GM12875 (cell line): ENCODE results near the gene ST8SIA4.

Experiments
- H3K4me3 ChIP-seq: one replicate; pipeline ENCODE4 v1.5.1; 2011; ENCODE audit warnings: low read depth, low read length, control low read depth
- CTCF ChIP-seq: IDR thresholded peaks from 2 replicates; pipeline ENCODE4 v1.5.1; 2011; ENCODE audit warnings: low read depth, mild to moderate bottlenecking, control low read depth, inconsistent platforms, low read length, moderate library complexity, borderline replicate concordance; ENCODE audit not compliant: insufficient read depth

Gene ST8SIA4

DNA sequence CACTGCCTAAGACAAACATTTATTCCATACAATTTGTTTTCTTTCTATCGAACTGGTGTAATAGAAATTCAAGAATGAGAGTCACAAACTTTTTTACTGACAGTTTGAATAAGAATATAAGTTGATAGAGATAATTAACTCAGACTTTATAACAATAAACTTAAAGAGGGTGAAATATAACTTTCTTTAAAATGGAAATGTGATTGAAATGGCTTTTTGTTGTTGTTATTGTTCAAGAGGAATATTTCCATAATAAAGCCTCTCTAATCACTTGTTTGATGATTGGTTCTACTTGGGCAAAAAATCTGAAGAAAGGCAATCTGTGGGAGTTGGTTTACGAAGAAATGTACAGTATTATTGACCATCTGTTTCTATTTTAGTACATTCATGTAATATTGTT, 79.3 kb downstream of the ST8SIA4 start:
- TF ChIP-seq CTCF, result no peak
- no peak overlapping the region for H3K4me3 ChIP-seq

GRCh38 chr5:100821751-100822150, 81.3 kb downstream of the ST8SIA4 start:
- no peak for TF ChIP-seq CTCF
- H3K4me3 ChIP-seq, result no peak overlapping the region

- no peak overlapping the region for H3K4me3 ChIP-seq
- no peak for TF ChIP-seq CTCF
Measured at GRCh38 chr5:100818340-100818739, 84.7 kb downstream of the ST8SIA4 start.

DNA sequence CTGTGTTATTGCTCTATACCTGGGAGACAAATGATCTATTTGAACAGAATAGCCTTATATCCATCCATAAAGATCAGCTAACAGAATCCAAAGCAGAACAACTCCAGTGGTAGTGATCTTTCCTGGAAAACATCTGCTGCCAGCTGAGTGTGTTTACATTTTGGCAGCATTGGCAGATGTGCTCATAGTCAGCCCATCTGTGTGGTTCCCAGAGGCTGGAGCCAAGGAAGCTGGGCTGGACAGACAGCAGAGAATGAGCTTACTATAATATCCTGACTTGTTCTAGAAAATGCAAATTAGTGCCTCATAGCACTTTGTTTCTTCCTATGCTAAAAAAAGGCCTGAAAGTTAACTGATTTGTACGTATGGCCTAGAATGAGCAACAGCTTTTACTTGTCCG, 99.7 kb downstream of the ST8SIA4 start:
- H3K4me3 ChIP-seq, result no peak overlapping the region
- no peak for TF ChIP-seq CTCF

- TF ChIP-seq CTCF, result no peak
- H3K4me3 ChIP-seq, result no peak overlapping the region
Measured at GRCh38 chr5:100802208-100802607, 100.9 kb downstream of the ST8SIA4 start.

DNA sequence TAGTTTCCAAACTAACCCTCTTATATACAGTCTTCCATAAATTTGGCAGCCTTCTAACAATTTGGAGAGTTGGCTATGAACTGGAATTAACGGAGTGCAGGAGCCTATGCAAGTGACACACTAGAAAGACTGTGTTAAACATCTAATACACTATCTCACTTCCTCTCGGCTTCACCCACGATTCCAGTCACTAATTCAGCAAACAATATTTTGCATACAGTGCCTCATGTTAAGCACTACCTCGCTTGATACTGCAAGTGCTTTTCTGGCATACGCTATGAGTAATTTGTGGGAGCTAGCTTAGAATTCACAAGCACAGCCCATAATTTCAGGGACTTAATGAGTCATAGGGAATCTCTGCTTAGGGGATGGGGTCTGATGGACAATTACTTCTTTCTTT, 102.5 kb downstream of the ST8SIA4 start:
- H3K4me3 ChIP-seq, result no peak overlapping the region
- no peak for TF ChIP-seq CTCF

GRCh38 chr5:100799166-100799565, 103.9 kb downstream of the ST8SIA4 start:
- no peak for TF ChIP-seq CTCF
- H3K4me3 ChIP-seq, result no peak overlapping the region
